Ovary (tissue), 3 donors: ENCODE data around the gene TNS1.

Experiments used
- EP300 ChIP-seq: sonication (generic); formaldehyde crosslinking; IDR thresholded peaks from one replicate; pipeline ENCODE4 v1.6.1; 2017; ENCODE audit warnings: antibody characterized with exemption
- POLR2A ChIP-seq: fragments of 450-650 bp; IDR thresholded peaks from one replicate; pipeline ENCODE4 v1.6.1; 2017; ENCODE audit warnings: antibody characterized with exemption, mild to moderate bottlenecking, moderate library complexity
- TF ChIP-seq, protein P1 (sequence below), 3 donors: fragments of 450-650 bp in 2 of 3; fragments of 200-600 bp in 1 of 3; IDR thresholded peaks; one replicate each; pipeline versions ENCODE4 v1.5.1 to v1.8.0; 2016 to 2022; ENCODE audit warnings: antibody characterized with exemption in 3 of 3, mild to moderate bottlenecking in 1 of 3
- donor health status: DM: no; HTN: no; CAD: no.

DNA sequence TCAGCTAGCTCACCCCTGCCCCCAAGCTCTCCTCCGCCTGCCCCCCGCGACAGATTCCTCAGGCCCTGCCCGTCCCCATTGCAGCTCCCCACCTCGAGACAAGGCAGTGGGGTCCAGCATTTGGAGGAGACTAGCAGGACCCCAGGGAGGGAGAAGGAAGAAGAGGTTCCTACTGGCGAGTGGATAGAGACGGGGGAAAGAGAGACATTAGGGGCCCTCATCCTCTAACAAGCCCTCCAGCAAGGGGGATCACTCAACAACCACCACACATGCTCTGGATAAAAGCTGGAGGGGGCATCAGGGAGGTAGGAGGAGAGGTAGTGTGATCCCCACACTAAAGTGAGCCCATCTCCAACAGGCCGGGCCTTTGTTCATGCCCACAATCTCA lies 8.9 kb upstream of the TNS1 start:
- TF ChIP-seq POLR2A (no peak), EP300 (no peak)
- TF ChIP-seq, protein P1, sequence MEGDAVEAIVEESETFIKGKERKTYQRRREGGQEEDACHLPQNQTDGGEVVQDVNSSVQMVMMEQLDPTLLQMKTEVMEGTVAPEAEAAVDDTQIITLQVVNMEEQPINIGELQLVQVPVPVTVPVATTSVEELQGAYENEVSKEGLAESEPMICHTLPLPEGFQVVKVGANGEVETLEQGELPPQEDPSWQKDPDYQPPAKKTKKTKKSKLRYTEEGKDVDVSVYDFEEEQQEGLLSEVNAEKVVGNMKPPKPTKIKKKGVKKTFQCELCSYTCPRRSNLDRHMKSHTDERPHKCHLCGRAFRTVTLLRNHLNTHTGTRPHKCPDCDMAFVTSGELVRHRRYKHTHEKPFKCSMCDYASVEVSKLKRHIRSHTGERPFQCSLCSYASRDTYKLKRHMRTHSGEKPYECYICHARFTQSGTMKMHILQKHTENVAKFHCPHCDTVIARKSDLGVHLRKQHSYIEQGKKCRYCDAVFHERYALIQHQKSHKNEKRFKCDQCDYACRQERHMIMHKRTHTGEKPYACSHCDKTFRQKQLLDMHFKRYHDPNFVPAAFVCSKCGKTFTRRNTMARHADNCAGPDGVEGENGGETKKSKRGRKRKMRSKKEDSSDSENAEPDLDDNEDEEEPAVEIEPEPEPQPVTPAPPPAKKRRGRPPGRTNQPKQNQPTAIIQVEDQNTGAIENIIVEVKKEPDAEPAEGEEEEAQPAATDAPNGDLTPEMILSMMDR (IDR thresholded peaks at IDR 0.05) = no peak
